Esophagus squamous epithelium (tissue), 5 donors: ENCODE measurements around the gene SUDS3. TPM values are rescaled to one million over a fixed set of nuclear protein-coding genes. Genes with fewer than 3 reads are reported as not detected.

Experiments
- DNase-seq: peaks from one replicate; lab custom pipeline; 2025; lab: John Stamatoyannopoulos, UW
- H3K27ac ChIP-seq, 4 donors: fragments of 200-600 bp; sonication (generic); one replicate each; pipeline ENCODE4 v1.5.1; 2016 to 2019; ENCODE audit warnings: mild to moderate bottlenecking in 1 of 4
- H3K27me3 ChIP-seq, 4 donors: fragments of 200-600 bp; sonication (generic); 1 replicate in 3 of 4; 2 replicates in 1 of 4; pipeline versions ENCODE4 v1.5.1 to v1.6.0; 2017 to 2021; ENCODE audit warnings: antibody characterized with exemption in 1 of 4
- H3K36me3 ChIP-seq, 3 donors: fragments of 200-600 bp; sonication (generic); one replicate each; pipeline ENCODE4 v1.5.1; 2016 to 2019
- H3K4me1 ChIP-seq, 3 donors: fragments of 200-600 bp; sonication (generic); one replicate each; pipeline ENCODE4 v1.5.1; 2017 to 2019
- H3K4me3 ChIP-seq, 4 donors: fragments of 200-600 bp; sonication (generic); 1 replicate in 3 of 4; 2 replicates in 1 of 4; pipeline ENCODE4 v1.5.1; 2016 to 2019; ENCODE audit warnings: mild to moderate bottlenecking in 2 of 4, moderate library complexity in 1 of 4
- H3K9me3 ChIP-seq, 3 donors: fragments of 200-600 bp; sonication (generic); one replicate each; pipeline ENCODE4 v1.5.1; 2016 to 2019
- POLR2A ChIP-seq, 4 donors: fragments of 450-650 bp; IDR thresholded peaks; one replicate each; pipeline ENCODE4 v1.6.1; 2017; ENCODE audit warnings: antibody characterized with exemption in 4 of 4, mild to moderate bottlenecking in 4 of 4, moderate library complexity in 3 of 4
- whole genome bisulfite sequencing, 2 donors: methylation state at CpG; one replicate each; pipeline ENCODE4 v1.1.5; 2018; 5-methylcytosine and 5-hydroxymethylcytosine counted together
- intact Hi-C: fragments of 100-400 bp; cut with DNase I; formaldehyde crosslinking; loops from one replicate; pipeline ENCODE4 v1.15.0; 2022
- total RNA-seq, 4 donors: library from RNA; depleted of rRNA; stranded (reverse); fragments of >200 nt; gene quantifications; one replicate each; pipeline ENCODE4 v1.1.0, GENCODE V29; 2016
- TF ChIP-seq, protein P1 (sequence below), 6 experiments: fragments of 450-650 bp in 4 of 6; fragments of 200-600 bp in 2 of 6; sonication (generic) in 2 of 6; IDR thresholded peaks; one replicate each; pipeline ENCODE4 v1.5.1; 2016 to 2019; ENCODE audit warnings: antibody characterized with exemption in 6 of 6, mild to moderate bottlenecking in 4 of 6, moderate library complexity in 4 of 6
- donor health status: DM: yes; HTN: yes; CAD: no.

SUDS3 gene
- total RNA-seq, 4 donors from 2014 or later = 43.3 to 55.0 (median 44.8) TPM

DNA sequence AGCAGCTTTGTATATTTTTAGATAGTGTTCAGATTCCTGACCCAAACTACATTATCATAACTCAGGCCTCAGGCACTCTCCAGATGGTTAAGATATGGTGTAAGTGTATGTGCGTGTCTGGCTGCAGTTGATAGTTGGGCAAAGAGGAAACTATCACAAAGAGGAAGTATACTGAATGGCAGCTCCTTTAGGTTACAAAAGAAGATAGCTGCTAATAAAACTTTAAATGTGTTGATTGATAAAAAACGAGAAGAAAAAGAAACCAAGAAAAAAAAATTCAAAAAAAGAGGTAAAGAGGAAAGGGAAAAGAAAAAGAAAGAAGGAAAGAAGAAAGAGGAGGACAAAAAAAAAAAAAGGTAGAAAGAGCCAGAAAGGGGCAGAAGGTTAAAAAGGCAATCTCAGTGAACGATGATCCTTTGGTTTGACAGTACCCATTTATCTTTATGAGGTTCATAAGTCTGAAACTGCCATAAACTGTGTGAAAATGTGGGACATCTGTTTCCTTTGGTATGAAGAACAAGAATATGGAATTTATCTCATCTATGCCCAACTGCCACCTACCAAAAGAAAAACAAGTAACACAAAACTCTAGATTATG lies 45.8 kb upstream of the SUDS3 start:
- intact Hi-C loops = no loop called here
- no peak for DNase-seq
- Histone ChIP-seq H3K9me3 (no peaks in the 10 kb centered on the region), H3K27me3 (no peaks in the 10 kb centered on the region), H3K27ac (no peak overlapping the region), H3K36me3 (no peaks in the 10 kb centered on the region), H3K4me3 (no peak overlapping the region), H3K4me1 (peaks cover 0 to 16% (median 0%) of the 10 kb centered on the region in 3 donors)
- no peak for TF ChIP-seq POLR2A (IDR thresholded peaks at IDR 0.05)
- TF ChIP-seq, protein P1, sequence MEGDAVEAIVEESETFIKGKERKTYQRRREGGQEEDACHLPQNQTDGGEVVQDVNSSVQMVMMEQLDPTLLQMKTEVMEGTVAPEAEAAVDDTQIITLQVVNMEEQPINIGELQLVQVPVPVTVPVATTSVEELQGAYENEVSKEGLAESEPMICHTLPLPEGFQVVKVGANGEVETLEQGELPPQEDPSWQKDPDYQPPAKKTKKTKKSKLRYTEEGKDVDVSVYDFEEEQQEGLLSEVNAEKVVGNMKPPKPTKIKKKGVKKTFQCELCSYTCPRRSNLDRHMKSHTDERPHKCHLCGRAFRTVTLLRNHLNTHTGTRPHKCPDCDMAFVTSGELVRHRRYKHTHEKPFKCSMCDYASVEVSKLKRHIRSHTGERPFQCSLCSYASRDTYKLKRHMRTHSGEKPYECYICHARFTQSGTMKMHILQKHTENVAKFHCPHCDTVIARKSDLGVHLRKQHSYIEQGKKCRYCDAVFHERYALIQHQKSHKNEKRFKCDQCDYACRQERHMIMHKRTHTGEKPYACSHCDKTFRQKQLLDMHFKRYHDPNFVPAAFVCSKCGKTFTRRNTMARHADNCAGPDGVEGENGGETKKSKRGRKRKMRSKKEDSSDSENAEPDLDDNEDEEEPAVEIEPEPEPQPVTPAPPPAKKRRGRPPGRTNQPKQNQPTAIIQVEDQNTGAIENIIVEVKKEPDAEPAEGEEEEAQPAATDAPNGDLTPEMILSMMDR (IDR thresholded peaks at IDR 0.05) = no peak
- WGBS, 2 donors = 48 to 59% methylated on average over 3 of the region's 3 CpGs

DNA sequence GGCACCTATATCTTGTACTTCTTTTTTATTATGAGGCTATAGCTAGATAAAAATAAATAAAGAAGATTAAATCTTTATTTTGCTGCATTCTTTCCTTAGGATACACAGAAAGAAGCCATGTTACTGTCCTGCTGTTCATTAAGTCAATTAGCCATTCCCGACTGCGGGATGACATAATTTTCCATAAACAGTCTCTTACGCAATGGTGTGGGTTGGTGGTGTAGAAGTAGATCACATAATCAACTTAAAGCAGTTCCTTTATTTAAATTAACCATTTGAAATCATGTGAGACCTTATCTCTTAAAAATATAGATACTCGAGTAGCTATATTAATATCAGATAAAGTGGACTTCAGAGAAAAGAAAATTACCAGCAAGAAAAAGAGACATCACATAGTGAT lies 43.8 kb upstream of the SUDS3 start:
- intact Hi-C loops = no loop called here
- no peak overlapping the region for H3K4me3 ChIP-seq
- H3K4me1 ChIP-seq = peaks cover 0 to 7% (median 0%) of the 10 kb centered on the region in 3 donors
- no peak for TF ChIP-seq POLR2A (IDR thresholded peaks at IDR 0.05)
- TF ChIP-seq, protein P1 (IDR thresholded peaks at IDR 0.05) = no peak
- no peaks in the 10 kb centered on the region for H3K36me3 ChIP-seq
- DNase-seq = no peak
- WGBS, 2 donors = 75 to 87% methylated on average over 4 of the region's 4 CpGs
- H3K9me3 ChIP-seq = no peaks in the 10 kb centered on the region
- H3K27ac ChIP-seq = no peak overlapping the region
- H3K27me3 ChIP-seq = no peaks in the 10 kb centered on the region

DNA sequence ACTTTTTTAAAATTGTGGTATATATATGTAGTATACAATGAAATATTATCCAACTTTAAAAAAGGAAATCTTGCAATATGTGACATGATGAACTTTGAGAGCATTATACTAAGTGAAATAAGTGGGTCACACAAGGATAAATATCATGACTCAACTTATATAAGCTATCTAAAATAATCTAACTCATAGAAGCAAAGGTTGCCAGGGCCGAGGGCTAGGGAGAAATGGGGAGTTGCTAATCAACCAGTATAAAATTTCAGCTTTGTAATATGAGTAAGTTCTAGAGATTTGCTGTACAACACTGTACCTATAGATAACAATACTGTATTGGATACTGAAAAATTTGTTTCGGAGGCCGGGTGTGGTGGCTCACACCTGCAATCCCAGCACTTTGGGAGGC lies 42.1 kb upstream of the SUDS3 start:
- Histone ChIP-seq H3K9me3 (no peaks in the 10 kb centered on the region), H3K27ac (no peak overlapping the region), H3K27me3 (no peaks in the 10 kb centered on the region), H3K4me1 (peaks cover 0 to 4% (median 3%) of the 10 kb centered on the region in 3 donors), H3K4me3 (no peak overlapping the region), H3K36me3 (no peaks in the 10 kb centered on the region)
- DNase-seq = no peak
- TF ChIP-seq POLR2A (IDR thresholded peaks at IDR 0.05) = no peak
- TF ChIP-seq, protein P1 (IDR thresholded peaks at IDR 0.05) = no peak
- 91 to 95% methylated on average over 3 of the region's 3 CpGs for WGBS, 2 donors
- intact Hi-C loops = no loop called here

DNA sequence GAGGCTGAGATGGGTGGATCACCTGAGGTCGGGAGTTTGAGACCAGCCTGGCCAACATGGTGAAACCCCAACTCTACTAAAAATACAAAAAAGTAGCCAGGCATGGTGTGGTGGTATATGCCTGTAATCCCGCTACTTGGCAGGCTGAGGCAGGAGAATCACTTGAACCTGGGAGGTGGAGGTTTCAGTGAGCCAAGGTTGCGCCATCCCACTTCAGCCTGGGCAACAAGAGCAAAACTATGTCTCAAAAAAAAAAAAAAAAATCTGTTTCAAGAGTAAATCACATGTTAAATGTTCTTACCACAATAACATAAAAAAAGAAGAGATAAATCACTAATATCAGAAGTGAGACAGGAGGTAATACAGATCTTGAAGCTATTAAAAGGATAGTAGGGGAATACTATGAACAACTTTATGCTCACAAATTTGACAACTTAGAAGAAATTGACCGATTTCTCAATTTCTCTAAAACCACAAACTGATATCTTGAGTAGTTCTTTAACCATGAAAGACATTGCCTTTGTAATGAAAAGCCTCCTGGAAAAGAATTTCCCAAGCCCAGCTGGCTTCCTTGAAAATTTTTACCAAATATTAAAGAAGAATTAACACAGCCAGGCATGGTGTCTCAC lies 41.3 kb upstream of the SUDS3 start:
- WGBS, 2 donors = 78 to 82% methylated on average over 4 of the region's 4 CpGs
- H3K9me3 ChIP-seq = no peaks in the 10 kb centered on the region
- H3K4me1 ChIP-seq = peaks cover 0 to 4% (median 3%) of the 10 kb centered on the region in 3 donors
- TF ChIP-seq, protein P1 (IDR thresholded peaks at IDR 0.05) = no peak
- no peak for TF ChIP-seq POLR2A (IDR thresholded peaks at IDR 0.05)
- no peak for DNase-seq
- no peaks in the 10 kb centered on the region for H3K27me3 ChIP-seq
- H3K27ac ChIP-seq = no peak overlapping the region
- no peak overlapping the region for H3K4me3 ChIP-seq
- H3K36me3 ChIP-seq = no peaks in the 10 kb centered on the region
- intact Hi-C loops = no loop called here

DNA sequence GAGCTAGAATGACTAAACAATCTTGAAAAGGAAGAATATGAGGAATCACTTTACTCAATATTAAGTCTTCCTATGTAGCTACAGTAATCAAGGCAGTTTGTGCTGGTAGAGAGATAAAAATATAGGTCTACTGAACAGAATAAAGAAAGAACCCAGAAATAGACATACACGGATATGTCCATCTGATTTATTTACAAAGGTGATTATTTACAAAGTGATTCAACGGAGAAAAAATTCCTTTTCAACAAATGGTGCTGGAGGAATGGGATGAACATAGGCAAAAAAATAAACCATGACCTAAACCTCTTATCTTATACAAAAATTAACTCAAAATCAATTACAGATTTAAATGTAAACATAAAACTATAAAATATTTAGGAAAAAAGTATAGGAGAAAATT lies 40.2 kb upstream of the SUDS3 start:
- H3K27me3 ChIP-seq = no peaks in the 10 kb centered on the region
- no peak for DNase-seq
- TF ChIP-seq, protein P1 (IDR thresholded peaks at IDR 0.05) = no peak
- TF ChIP-seq POLR2A (IDR thresholded peaks at IDR 0.05) = no peak
- 78 to 79% methylated on average over 2 of the region's 2 CpGs for WGBS, 2 donors
- no peak overlapping the region for H3K27ac ChIP-seq
- intact Hi-C loops = no loop called here
- H3K36me3 ChIP-seq = no peaks in the 10 kb centered on the region
- H3K4me1 ChIP-seq = peaks cover 0 to 3% (median under 1%) of the 10 kb centered on the region in 3 donors
- no peak overlapping the region for H3K4me3 ChIP-seq
- H3K9me3 ChIP-seq = no peaks in the 10 kb centered on the region
